GM21367 (cell line): Measurements from ENCODE around the gene KRTAP4-11.
"Not testable (repeated sequence)": the region's sequence is repeated elsewhere in the genome, so short reads cannot be mapped to it uniquely, and the experiment has no call there.

Source experiments
- ATAC-seq: cut with Tn5 transposase; IDR thresholded peaks from one replicate; pipeline ENCODE4 v1.9.1; 2021; ENCODE audit not compliant: unreplicated experiment

The KRTAP4-11 gene

DNA sequence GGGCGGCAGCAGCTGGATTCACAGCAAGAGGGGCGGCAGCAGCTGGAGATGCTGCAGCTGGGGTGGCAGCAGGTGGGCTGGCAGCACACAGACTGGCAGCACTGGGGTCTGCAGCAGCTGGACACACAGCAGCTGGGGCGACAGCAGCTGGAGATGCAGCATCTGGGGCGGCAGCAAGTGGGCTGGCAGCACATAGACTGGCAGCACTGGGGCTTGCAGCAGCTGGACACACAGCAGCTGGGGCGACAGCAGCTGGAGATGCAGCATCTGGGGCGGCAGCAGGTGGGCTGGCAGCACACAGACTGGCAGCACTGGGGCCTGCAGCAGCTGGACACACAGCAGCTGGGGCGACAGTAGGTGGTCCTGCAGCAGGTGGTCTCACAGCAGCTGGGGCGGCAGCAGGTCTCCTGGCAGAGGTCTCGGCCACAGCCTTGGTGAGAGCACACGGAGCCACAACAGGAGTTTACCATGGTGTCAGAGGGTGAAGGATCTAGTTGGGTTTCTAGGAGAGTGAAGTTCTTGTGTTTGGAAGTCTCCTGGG is at the start of gene KRTAP4-11:
Gene KRTAP4-11 (minus strand): TSS at position 528 of the 541 bp plus-strand sequence. CDS start 58 bp downstream, at position 470.
- ATAC-seq = not testable (repeated sequence)

DNA sequence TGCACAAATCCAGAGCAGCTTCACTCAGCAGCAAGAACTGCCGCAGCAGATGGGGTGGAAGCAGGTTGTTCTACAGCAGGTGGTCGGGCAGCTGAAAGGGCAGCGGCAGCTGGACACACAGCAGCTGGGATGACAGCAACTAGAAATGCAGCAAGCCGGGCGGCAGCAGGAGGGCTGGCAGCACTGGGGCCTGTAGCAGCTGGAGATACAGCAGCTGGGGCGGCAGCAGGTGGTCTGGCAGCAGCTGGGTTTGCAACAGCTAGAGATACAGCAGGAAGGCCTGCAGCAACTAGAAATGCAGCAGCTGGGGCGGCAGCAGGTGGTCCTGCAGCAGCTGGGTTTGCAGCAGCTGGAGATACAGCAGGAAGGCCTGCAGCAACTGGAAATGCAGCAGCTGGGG is 49.4 kb upstream of the KRTAP4-11 start:
- no peak for ATAC-seq

DNA sequence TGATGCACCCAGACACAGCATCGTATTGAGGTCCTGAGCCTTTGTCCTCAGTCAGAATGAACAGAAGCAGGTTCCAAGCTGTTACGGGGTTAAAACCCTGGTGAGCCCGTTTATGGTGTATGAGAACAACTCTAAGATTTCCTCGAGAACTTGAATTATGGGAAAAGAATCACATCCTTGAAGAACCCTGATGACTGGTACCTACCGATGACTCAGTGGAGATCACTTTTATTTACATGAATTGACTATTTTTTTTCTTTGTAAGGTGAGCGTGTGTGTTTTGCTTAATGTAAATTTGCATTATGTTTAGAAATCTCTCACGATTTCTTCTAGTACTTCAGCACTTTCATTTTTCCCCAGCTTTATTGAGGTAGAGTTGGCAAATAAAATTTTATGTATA is 45.7 kb upstream of the KRTAP4-11 start:
- no peak for ATAC-seq

DNA sequence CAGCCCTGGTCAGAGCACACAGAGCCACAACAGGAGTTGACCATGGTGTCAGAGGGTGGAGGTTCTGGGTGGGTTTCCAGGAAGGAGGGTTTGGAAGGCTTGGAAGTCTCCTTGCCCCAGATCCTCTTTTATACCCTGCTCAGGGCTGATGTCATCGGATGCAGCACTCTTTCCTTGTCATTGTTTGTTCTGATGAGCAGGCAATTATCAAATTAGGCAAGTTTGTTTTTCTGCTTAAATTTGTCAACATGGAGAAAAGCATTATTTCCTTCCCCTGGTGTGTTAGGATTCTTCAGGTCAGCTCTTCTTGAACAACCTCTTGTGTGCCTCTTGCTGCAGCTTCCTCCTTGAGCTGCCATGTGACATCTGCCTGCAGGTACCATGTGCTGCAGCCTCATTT is 42.5 kb upstream of the KRTAP4-11 start, which contains the start of gene KRTAP4-4:
Gene KRTAP4-4 (minus strand): TSS at position 101 of the 400 bp plus-strand sequence. CDS start 57 bp downstream, at position 44.
- no peak for ATAC-seq

DNA sequence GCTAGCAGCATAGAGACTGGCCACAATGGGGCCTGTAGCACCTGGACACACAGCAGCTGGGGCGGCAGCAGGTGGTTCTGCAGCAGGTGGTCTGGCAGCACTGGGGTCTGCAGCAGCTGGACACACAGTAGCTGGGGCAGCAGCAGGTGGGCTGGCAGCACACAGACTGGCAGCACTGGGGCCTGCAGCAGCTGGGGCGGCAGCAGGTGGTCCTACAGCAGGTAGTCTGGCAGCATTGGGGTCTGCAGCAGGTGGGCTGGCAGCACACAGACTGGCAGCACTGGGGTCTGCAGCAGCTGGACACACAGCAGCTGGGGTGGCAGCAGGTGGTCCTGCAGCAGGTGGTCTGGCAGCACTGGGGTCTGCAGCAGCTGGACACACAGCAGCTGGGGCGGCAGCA is 42.0 kb upstream of the KRTAP4-11 start:
- not testable (repeated sequence) for ATAC-seq

DNA sequence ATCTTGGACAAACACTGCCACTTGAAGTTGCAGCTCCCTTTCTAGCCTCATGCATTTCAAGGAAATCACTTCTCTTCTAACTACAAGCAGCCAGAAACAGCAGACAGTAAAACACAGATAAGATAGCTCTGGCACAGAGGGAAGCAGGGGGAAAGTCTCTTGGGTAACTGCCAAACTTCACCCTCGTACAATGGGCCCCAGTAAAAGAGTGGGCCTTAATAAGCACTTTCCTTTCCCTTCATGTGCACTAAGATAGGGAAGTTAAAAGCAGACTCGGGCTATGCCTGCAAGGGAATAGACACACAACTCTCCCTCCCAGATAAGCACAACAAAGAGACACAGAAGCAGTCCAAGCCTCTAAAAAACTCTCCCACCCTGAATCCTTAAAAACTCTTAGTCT is 35.7 kb upstream of the KRTAP4-11 start:
- ATAC-seq = no peak

DNA sequence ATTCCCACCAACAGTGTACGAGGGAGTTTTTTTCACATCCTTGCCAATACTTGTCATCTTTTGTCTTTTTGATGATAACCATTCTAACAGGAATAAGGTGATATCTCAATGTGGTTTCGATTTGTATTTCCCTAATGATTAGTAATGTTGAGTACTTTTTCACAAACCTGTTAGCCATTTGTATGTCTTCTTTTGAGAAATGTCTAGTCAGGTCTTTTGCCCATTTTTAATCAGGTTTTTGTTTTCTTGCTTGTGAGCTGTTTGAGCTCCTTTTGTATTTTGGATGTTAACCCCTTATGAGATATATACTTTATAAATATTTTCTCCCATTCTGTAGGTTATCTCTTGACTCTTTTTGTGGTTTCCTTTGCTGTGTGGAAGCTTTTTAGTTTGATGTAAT is 33.4 kb upstream of the KRTAP4-11 start:
- ATAC-seq = no peak

DNA sequence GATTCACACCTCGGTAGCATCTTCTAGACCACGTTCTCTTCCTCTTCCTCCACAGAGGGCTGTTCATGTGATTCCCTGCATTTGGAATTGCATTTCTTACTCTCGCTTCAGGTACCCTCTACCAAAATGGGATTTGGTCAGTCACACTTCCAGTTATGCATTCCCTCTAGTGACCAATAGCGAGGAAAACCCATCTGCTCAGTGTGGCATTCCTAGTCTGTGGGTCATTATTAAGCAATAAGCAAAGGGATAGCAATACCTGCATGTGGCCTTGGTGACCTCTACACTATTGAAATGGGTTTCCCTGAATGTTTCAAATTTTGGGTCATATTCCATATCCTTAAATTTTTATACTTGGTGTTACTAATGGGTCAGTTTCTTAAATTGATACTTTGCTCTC is 31.9 kb upstream of the KRTAP4-11 start:
- no peak for ATAC-seq

DNA sequence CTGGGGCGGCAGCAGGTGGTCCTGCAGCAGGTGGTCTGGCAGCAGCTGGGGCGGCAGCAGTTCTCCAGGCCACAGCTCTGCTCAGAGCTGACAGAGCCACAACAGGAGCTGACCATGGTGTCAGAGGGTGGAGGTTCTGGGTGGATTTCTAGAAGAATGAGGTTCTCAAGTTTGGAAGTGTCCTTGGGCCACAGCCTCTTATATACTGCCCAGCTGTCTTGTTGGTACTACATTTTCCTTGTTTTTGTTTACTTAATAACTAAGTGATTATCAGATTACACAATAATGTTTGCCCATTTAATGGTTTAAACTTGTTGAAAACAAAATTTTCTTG is 31.4 kb upstream of the KRTAP4-11 start, which contains the start of gene KRTAP4-5:
Gene KRTAP4-5 (minus strand): TSS at position 174 of the 334 bp plus-strand sequence. CDS start 58 bp downstream, at position 116.
- no peak for ATAC-seq

DNA sequence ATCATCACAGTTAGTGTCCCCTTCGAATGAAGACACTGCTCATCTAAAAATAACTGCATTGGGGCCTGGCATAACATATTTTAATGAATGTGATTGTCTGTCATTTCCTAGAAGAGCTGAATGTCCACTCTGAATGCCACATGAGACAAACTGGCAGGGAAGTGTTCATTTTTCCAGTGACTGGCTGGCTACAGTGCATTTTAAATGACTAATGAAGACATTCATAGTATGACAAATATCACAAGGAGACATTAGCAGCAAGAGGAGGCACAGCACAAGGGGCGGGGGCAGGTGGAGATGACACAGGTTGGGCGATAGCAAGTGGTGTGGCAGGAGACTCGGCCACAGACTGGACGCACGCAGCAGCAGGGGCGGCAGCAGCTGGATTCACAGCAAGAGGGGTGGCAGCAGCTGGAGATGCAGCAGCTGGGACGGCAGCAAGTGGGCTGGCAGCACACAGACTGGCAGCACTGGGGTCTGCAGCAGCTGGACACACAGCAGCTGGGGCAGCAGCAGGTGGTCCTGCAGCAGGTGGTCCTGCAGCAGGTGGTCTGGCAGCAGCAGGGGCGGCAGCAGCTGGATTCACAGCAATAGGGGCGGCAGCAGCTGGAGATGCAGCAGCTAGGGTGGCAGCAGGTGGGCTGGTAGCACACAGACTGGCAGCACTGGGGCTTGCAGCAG is 30.9 kb upstream of the KRTAP4-11 start:
- ATAC-seq = not testable (repeated sequence)

DNA sequence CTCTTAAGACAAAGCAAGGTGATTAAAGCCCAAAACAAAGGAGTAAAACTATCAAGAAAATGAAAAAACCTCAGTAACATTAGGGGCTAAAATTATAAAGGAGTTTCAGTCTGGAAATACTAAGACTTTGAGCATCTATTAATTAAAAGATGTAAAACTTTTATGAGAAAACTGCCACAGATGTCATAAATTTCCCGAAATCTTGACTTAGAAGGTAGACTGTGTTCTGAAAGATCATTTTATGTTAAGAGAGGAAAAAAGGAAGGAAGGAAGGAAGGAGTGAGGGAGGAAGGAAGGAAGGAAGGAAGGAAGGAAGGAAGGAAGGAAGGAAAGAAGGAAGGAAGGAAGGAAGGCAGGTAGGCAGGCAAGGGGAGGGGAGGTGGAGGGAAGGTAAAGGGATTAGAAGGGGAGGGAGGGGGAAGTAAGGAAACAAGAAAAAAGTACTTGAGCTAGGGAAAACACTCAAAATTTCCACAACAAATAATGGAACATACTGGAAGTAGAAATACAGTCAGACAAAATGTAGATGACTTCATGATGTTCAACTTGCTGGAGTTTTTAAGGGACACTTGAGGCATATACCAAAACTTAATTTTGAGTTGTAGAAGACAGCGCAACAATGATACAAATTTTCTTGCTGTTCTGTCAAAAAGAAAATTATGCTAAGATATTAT is 29.5 kb upstream of the KRTAP4-11 start:
- no peak for ATAC-seq

DNA sequence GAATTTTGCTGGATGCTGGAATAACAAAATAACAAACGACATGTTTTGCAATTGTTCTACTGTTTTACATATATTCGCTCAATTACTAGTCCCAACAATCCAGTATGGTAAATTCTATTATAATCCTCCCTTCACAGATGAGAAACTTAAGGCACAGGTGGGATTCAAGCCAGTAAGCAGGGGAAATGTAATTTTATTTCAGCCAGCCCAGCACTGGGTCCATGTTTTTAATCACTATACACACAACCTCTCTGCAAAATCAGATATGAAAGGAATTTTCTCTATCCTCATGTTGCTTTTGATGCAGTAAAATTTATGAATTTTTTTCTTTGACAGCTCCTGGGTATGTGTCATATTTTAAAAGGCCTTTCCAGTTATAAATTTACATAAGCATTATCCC is 27.1 kb upstream of the KRTAP4-11 start:
- no peak for ATAC-seq

DNA sequence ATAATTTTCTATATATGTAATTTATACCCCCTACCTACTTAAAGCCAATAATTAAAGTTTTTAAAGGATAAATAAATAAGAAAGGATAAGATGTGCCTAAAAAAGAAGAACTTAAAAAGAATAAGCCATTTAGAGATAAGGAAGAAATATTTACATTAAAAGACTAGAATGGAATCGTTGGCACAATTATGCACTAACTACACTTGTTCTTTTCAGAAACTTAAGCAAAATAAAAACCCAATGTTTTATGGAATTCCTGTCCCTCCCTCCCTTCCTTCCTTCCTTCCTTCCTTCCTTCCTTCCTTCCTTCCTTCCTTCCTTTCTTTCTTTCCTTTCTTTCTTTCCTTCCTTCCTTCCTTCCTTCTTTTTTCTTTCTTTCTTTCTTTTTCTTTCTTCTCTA is 26.7 kb upstream of the KRTAP4-11 start:
- ATAC-seq = no peak

DNA sequence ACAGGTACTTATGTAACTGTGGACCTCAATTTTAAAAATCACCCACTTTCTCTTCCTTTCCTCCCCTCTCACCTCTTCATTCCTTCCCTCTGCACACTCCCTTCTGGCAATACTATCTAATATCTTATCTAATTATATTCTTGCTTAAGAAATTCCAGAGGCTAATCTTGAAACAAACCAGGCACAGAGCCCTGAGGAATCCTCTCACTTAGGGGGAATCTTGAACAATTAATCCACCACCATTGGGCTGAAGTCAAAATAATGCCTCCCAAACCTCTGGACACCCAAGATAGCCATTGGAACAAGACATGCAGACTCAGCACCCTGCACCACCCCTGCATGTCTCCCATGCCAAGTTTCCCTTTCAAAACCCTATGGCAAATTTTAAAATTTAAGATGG is 23.2 kb upstream of the KRTAP4-11 start:
- ATAC-seq = no peak

DNA sequence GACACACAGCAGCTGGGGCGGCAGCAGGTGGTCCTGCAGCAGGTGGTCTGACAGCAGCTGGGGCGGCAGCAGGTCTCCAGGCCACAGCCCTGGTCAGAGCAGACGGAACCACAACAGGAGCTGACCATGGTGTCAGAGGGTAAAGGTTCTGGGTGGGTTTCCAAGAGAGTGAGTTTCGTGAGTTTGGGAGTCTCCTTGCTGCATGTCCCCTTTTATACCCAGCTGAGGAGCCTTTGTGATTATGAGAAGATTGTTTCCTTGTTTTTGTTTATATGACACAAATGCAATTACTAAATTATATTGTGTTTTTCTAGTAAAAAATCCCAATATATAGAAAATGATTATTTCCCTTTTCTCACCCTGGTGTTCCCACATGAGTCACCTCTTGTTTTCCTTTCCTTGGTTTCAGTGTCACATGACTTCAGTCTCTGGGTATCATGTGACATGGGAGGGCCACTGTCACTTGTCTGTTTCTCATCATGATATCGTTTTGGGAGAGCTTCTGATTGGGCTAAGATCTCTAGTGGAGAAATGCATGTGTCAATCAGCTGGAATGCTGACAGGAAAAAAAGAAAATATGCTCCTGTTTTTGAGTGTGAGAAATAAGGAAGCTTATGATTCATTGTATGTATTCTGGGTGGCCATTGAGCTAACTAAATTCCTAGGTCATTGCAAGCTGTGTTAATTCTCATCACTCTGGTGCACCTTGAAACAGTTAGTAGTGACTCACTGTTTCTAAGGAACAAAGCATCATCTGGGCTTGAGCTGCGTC is 22.4 kb upstream of the KRTAP4-11 start, which contains the start of gene KRTAP4-6:
Gene KRTAP4-6 (minus strand): TSS at position 185 of the 772 bp plus-strand sequence. CDS start 57 bp downstream, at position 128.
- ATAC-seq = no peak

DNA sequence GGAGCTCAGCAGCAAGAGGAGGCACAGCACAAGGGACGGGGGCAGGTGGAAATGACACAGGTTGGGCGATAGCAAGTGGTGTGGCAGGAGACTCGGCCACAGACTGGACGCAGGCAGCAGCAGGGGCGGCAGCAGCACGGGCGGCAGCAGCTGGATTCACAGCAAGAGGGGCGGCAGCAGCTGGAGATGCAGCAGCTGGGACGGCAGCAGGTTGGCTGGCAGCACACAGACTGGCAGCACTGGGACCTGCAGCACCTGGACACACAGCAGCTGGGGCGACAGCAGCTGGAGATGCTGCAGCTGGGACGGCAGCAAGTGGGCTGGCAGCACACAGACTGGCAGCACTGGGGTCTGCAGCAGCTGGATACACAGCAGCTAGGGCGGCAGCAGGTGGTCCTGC is 21.7 kb upstream of the KRTAP4-11 start:
- not testable (repeated sequence) for ATAC-seq

DNA sequence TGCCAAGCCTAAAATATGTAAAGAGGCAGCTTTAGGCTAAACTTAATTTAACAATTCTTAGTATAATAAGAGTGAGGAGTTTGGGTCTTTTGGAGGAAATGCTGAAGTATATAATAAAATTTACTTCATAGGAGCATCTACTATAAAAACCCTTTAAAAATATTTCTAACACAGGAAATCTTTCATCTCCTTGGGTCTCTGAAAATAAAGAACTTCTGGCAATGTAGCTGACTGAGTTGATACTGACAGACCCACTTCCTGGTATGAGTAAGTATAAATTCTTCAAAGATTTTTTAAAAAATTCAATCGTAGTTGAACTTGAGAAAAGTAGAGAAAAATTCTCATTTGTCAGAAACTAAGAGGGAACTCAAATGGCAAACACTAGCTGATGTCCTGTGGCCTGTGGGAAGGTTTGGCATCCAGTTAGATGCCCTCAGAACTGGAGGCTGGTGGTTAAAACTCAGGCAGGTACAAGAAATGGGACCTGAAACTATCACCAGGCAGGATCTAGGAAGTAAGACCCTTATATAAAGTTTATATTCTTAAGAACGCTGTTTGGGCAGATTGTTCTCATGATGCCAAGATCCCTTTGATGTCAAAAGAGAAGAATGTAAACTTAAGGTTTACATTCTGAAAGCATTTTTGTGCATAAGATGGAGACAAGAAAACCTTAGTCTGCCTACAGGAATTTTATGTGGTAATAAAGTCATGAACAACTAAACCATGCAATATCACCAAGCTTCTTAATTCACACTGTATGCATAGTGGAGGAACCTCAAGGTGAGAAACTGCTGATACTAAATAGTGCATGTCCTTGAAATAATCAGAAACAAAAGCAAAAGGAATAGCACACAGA is 15.9 kb upstream of the KRTAP4-11 start:
- ATAC-seq = no peak

DNA sequence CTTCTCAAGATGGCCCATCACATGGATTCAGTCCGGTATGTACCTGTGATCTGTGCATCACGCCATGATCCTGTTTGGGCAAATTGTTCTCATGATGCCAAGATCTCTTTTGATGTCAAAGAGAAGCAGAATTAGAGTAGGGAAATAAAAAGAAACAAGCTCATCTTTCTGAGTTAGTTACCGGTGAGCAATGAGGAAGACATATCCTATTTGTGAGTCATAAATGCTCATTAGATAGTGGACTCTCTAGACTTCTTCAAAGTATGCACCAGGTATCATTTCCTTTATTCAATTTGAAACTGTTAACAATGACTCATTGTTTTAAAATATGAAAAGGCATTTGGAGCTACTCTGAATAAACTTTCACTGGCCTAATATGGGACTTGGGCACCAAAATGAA is 13.8 kb upstream of the KRTAP4-11 start:
- no peak for ATAC-seq

DNA sequence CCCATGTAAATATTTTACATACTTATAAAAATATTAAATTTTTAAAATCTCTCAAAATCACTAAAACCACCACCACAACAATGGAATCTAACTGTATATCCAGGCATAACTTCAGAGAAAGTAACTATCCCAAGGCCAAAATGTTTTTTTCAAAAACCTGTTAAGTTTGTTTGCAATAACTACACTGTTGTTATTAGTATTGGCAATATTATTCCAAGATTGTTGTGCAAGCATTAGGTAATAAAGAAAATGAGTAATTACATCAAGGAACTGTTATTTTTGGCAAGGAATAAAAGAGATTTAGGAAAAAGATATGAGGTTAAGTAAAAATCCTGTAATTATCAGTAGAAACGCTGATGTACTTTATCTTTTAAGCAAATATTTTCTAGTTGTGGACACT is 9.2 kb upstream of the KRTAP4-11 start:
- no peak for ATAC-seq

DNA sequence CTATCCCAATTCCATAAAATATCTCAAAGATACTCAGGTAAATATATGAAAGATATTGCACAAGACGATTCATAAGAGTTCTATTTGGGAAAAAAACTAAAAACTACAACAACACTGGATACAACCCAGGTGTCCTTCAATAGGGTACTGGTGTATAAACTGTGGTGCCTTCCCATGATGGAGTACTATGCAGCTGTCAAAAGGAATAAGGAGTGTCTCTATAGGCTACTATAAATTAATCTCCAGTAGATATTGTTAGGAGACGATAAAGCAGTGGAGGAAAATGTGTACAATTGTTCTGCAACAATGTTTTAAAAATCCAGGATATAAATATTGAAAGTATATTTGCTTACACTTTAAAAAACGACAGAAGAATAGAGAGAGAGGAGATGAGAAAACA is 8.2 kb upstream of the KRTAP4-11 start:
- no peak for ATAC-seq
